Neuron (in vitro differentiated cells): ENCODE data around the gene EXOC3L4.

Experiments used
- H2AFZ ChIP-seq: one replicate; pipeline ENCODE4 v1.6.1; 2013; ENCODE audit warnings: low read depth, mild to moderate bottlenecking, inconsistent platforms, low read length, moderate library complexity
- H3K27me3 ChIP-seq: one replicate; pipeline ENCODE4 v1.6.1; 2013; ENCODE audit warnings: low read length; ENCODE audit not compliant: insufficient read depth
- H3K36me3 ChIP-seq: one replicate; pipeline ENCODE4 v1.6.1; 2013; ENCODE audit warnings: low read length; ENCODE audit not compliant: insufficient read depth
- H3K4me1 ChIP-seq: one replicate; pipeline ENCODE4 v1.6.1; 2013; ENCODE audit warnings: low read length; ENCODE audit not compliant: insufficient read depth
- H3K4me3 ChIP-seq: 2 replicates; pipeline ENCODE4 v1.5.1; 2013; ENCODE audit warnings: mild to moderate bottlenecking, low read length, moderate library complexity
- H3K9me3 ChIP-seq: one replicate; pipeline ENCODE4 v1.6.1; 2013; ENCODE audit warnings: low read length

EXOC3L4 gene

GRCh38 chr14:103064436-103064835 lies 30.1 kb upstream of the EXOC3L4 start:
- Histone ChIP-seq H3K36me3 (no peaks in the 10 kb centered on the region), H3K27me3 (no peaks in the 10 kb centered on the region), H3K9me3 (no peaks in the 10 kb centered on the region), H2AFZ (no peak overlapping the region), H3K4me1 (no peaks in the 10 kb centered on the region), H3K4me3 (no peak overlapping the region)

GRCh38 chr14:103064978-103065377 lies 29.5 kb upstream of the EXOC3L4 start:
- Histone ChIP-seq H2AFZ (no peak overlapping the region), H3K36me3 (no peaks in the 10 kb centered on the region), H3K27me3 (no peaks in the 10 kb centered on the region), H3K4me1 (no peaks in the 10 kb centered on the region), H3K4me3 (no peak overlapping the region), H3K9me3 (no peaks in the 10 kb centered on the region)

GRCh38 chr14:103065861-103066260 lies 28.7 kb upstream of the EXOC3L4 start:
- H3K27me3 ChIP-seq = no peaks in the 10 kb centered on the region
- no peaks in the 10 kb centered on the region for H3K4me1 ChIP-seq
- no peaks in the 10 kb centered on the region for H3K9me3 ChIP-seq
- H3K4me3 ChIP-seq = no peak overlapping the region
- no peak overlapping the region for H2AFZ ChIP-seq
- no peaks in the 10 kb centered on the region for H3K36me3 ChIP-seq

GRCh38 chr14:103066399-103066798 lies 28.1 kb upstream of the EXOC3L4 start:
- no peak overlapping the region for H2AFZ ChIP-seq

GRCh38 chr14:103067231-103067954 lies 27.1 kb upstream of the EXOC3L4 start:
- no peaks in the 10 kb centered on the region for H3K4me1 ChIP-seq
- no peak overlapping the region for H3K4me3 ChIP-seq

More at GRCh38 chr14:103066399-103066798, 28.1 kb upstream of the EXOC3L4 start:
- H3K4me1 ChIP-seq = no peaks in the 10 kb centered on the region
- H3K27me3 ChIP-seq = no peaks in the 10 kb centered on the region
- no peaks in the 10 kb centered on the region for H3K36me3 ChIP-seq
- no peak overlapping the region for H3K4me3 ChIP-seq
- H3K9me3 ChIP-seq = no peaks in the 10 kb centered on the region

GRCh38 chr14:103068351-103069073 lies 26.0 kb upstream of the EXOC3L4 start:
- Histone ChIP-seq H3K27me3 (peaks cover 11% of the 10 kb centered on the region), H3K9me3 (no peaks in the 10 kb centered on the region), H3K36me3 (no peaks in the 10 kb centered on the region), H3K4me1 (no peaks in the 10 kb centered on the region), H3K4me3 (no peak overlapping the region), H2AFZ (no peak overlapping the region)

More at GRCh38 chr14:103067231-103067954, 27.1 kb upstream of the EXOC3L4 start:
- Histone ChIP-seq H3K36me3 (no peaks in the 10 kb centered on the region), H3K27me3 (peaks cover under 1% of the 10 kb centered on the region), H3K9me3 (no peaks in the 10 kb centered on the region), H2AFZ (no peak overlapping the region)

GRCh38 chr14:103070263-103070885 lies 24.2 kb upstream of the EXOC3L4 start:
- Histone ChIP-seq H3K36me3 (no peaks in the 10 kb centered on the region), H3K4me1 (peaks cover 2% of the 10 kb centered on the region)

GRCh38 chr14:103070971-103071542 lies 23.5 kb upstream of the EXOC3L4 start:
- H3K4me1 ChIP-seq = peaks cover 2% of the 10 kb centered on the region
- no peaks in the 10 kb centered on the region for H3K36me3 ChIP-seq
- H3K9me3 ChIP-seq = no peaks in the 10 kb centered on the region
- H3K27me3 ChIP-seq = peaks cover 24% of the 10 kb centered on the region
- H3K4me3 ChIP-seq = no peak overlapping the region
- no peak overlapping the region for H2AFZ ChIP-seq

More at GRCh38 chr14:103070263-103070885, 24.2 kb upstream of the EXOC3L4 start:
- Histone ChIP-seq H3K27me3 (peaks cover 24% of the 10 kb centered on the region), H2AFZ (no peak overlapping the region), H3K4me3 (no peak overlapping the region), H3K9me3 (no peaks in the 10 kb centered on the region)

- Histone ChIP-seq H2AFZ (no peak overlapping the region), H3K27me3 (peaks cover 24% of the 10 kb centered on the region), H3K4me3 (no peak overlapping the region), H3K36me3 (no peaks in the 10 kb centered on the region), H3K9me3 (no peaks in the 10 kb centered on the region), H3K4me1 (peaks cover 2% of the 10 kb centered on the region)
Observed at GRCh38 chr14:103071544-103072251, 22.8 kb upstream of the EXOC3L4 start.

- Histone ChIP-seq H3K36me3 (no peaks in the 10 kb centered on the region), H3K9me3 (no peaks in the 10 kb centered on the region), H3K4me3 (no peak overlapping the region), H3K27me3 (peaks cover 24% of the 10 kb centered on the region), H2AFZ (no peak overlapping the region), H3K4me1 (peaks cover 2% of the 10 kb centered on the region)
Observed at GRCh38 chr14:103072595-103073366, 21.7 kb upstream of the EXOC3L4 start.

GRCh38 chr14:103073367-103073875 lies 21.1 kb upstream of the EXOC3L4 start:
- peaks cover 24% of the 10 kb centered on the region for H3K27me3 ChIP-seq
- H3K4me3 ChIP-seq = no peak overlapping the region
- H3K4me1 ChIP-seq = peaks cover 2% of the 10 kb centered on the region
- no peaks in the 10 kb centered on the region for H3K36me3 ChIP-seq
- no peaks in the 10 kb centered on the region for H3K9me3 ChIP-seq
- H2AFZ ChIP-seq = no peak overlapping the region
